RWPE2 (cell line): ENCODE results near the gene MED15.
"Not testable (repeated sequence)": the region's sequence is repeated elsewhere in the genome, so short reads cannot be mapped to it uniquely, and the experiment has no call there.

ENCODE experiments used
- ATAC-seq: fragments of 200-7000 bp; cut with Tn5 transposase; 3 replicates; pipeline ENCODE4 v1.9.1; 2021; ENCODE audit warnings: low read depth
- DNase-seq: peaks from one replicate; pipeline ENCODE4 v3.0.0-alpha.2; 2020; ENCODE audit warnings: low spot score
- H3K27ac ChIP-seq: fragments of 450-650 bp; 2 replicates; pipeline ENCODE4 v1.5.1; 2017; ENCODE audit warnings: mild to moderate bottlenecking; ENCODE audit not compliant: poor library complexity, severe bottlenecking
- H3K27me3 ChIP-seq: fragments of 250-450 bp; sonication (Bioruptor Pico); 2 replicates; pipeline ENCODE4 v1.5.1; 2021; ENCODE audit warnings: mild to moderate bottlenecking, moderate library complexity; ENCODE audit not compliant: insufficient read depth, poor library complexity, severe bottlenecking
- H3K36me3 ChIP-seq: fragments of 250-450 bp; sonication (Bioruptor Pico); 2 replicates; pipeline ENCODE4 v1.5.1; 2020; ENCODE audit warnings: low read depth, mild to moderate bottlenecking, moderate library complexity
- H3K4me1 ChIP-seq: fragments of 250-450 bp; sonication (Bioruptor Pico); 2 replicates; pipeline ENCODE4 v1.5.1; 2021; ENCODE audit warnings: mild to moderate bottlenecking, moderate library complexity; ENCODE audit not compliant: insufficient read depth, poor library complexity, severe bottlenecking
- H3K4me3 ChIP-seq: fragments of 250-450 bp; sonication (Bioruptor Pico); 2 replicates; pipeline ENCODE4 v1.5.1; 2021; ENCODE audit warnings: mild to moderate bottlenecking, moderate library complexity; ENCODE audit not compliant: severe bottlenecking
- H3K9me3 ChIP-seq: fragments of 250-450 bp; sonication (Bioruptor Pico); 2 replicates; pipeline ENCODE4 v1.5.1; 2021; ENCODE audit warnings: mild to moderate bottlenecking, moderate library complexity; ENCODE audit not compliant: severe bottlenecking
- CTCF ChIP-seq: fragments of 450-650 bp; IDR thresholded peaks from one replicate; pipeline ENCODE4 v1.5.1; 2017; ENCODE audit warnings: mild to moderate bottlenecking, moderate library complexity; ENCODE audit not compliant: poor library complexity, severe bottlenecking

MED15 gene

GRCh38 chr22:20590477-20591294, 83.3 kb downstream of the MED15 start:
- H3K9me3 ChIP-seq, result no peaks in the 10 kb centered on the region
- H3K27me3 ChIP-seq, result no peaks in the 10 kb centered on the region
- no peak for TF ChIP-seq CTCF
- H3K4me1 ChIP-seq, result peaks cover 4% of the 10 kb centered on the region
- ATAC-seq (no peak), DNase-seq (peak; percentile 41)
- no peak overlapping the region for H3K4me3 ChIP-seq
- H3K27ac ChIP-seq, result no peak overlapping the region
- H3K36me3 ChIP-seq, result peaks cover 15% of the 10 kb centered on the region

DNA sequence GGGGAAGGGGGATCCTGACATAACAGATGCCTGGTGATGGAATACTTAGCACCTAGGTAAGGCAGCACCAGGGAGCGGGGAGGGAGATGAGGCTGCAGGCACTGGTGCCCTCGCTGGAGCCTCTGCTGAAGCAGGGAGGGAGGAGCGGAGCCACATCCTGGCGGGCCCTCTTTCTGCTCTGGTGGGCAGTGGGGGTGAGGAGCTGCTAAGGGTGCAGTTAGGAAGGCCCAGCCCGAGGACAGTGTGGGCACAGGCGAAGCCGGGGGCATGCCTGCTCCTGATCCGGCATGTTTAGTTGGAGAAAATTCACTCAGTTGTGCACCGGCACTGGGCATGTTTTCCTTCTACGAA, 83.9 kb downstream of the MED15 start:
- peak; percentile 47 for DNase-seq
- Histone ChIP-seq H3K27ac (no peak overlapping the region), H3K4me1 (peaks cover 4% of the 10 kb centered on the region), H3K36me3 (peaks cover 12% of the 10 kb centered on the region), H3K27me3 (no peaks in the 10 kb centered on the region), H3K9me3 (no peaks in the 10 kb centered on the region), H3K4me3 (no peak overlapping the region)
- ATAC-seq, result no peak
- no peak for TF ChIP-seq CTCF

DNA sequence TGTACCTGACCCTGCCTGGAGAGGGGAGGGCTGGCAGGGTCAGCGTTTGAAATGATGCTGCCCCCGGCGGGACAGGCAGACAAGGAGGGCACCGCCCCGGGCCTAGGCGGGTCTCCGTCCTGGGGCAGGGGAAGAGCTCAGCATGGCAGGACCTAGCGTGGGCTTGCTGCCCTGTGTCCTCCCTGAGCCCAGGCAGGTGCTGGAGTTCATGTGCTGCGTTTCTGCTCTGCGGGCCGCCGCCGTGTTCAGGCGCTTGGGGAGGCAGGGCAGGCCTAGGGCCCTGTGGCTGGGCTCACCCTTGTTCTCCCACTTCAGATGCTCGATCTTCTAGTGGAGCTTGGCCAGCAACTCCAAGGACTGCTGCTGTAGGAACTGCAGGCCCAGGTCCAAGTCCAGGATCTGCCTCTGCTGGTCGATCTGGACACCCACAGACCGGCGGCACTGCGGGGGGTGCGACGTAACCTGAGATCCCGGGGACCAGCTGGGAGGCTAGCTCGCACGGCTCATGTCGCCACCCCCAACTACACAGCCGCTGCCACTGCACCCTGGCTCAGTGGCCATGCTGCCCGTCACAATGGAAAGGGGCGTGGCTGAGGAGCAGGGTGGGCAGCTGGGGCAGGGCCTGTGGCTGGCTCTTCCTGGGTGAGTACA, 84.4 kb downstream of the MED15 start:
- Histone ChIP-seq H3K27me3 (no peaks in the 10 kb centered on the region), H3K9me3 (no peaks in the 10 kb centered on the region), H3K4me3 (no peak overlapping the region), H3K4me1 (peaks cover 4% of the 10 kb centered on the region), H3K27ac (no peak overlapping the region), H3K36me3 (peaks cover 7% of the 10 kb centered on the region)
- ATAC-seq (no peak), DNase-seq (peak; percentile 57)
- TF ChIP-seq CTCF, result no peak

DNA sequence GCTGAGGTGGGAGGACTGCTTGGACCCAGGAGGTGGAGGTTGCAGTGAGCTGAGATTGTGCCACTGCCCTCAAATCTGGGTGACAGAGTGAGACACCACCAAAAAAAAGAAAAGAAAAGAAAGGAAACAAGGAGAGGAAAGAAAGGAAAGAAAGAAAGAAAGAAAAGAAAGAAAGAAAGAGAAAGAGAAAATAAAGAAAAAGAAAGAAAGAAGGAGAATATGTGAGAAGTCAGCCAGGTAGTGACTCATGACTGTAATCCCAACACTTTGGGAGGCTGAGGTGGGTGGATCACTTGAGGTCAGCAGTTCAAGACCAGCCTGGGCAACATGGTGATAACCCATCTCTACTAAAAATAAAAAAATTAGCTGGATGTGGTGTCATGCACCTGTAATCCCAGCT, 86.6 kb downstream of the MED15 start:
- not testable (repeated sequence) for H3K27ac ChIP-seq, DNase-seq, H3K27me3 ChIP-seq, ATAC-seq, H3K4me3 ChIP-seq, H3K9me3 ChIP-seq, H3K36me3 ChIP-seq, H3K4me1 ChIP-seq

DNA sequence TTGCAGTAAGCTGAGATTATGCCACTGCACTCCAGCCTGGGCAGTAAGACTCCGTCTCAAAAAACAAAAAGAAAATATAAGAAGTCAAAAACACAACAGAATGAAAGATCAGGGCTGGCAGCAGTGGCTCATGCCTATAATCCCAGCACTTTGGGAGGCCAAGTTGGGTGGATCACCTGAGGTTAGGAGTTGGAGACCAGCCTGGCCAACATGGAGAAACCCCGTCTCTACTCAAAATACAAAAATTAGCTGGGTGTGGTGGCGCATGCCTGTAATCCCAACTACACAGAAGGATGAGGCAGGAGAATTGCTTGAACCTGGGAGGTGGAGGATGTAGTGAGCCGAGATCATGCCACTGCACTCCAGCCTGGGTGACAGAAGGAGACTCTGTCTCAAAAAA, 87.1 kb downstream of the MED15 start:
- not testable (repeated sequence) for H3K4me1 ChIP-seq, H3K27me3 ChIP-seq, ATAC-seq, H3K27ac ChIP-seq, H3K36me3 ChIP-seq, H3K4me3 ChIP-seq, H3K9me3 ChIP-seq
- DNase-seq, result peak; percentile 2

GRCh38 chr22:20595461-20595860, 88.1 kb downstream of the MED15 start:
- DNase-seq (no peak), ATAC-seq (no peak)
- no peak overlapping the region for H3K4me3 ChIP-seq
- H3K4me1 ChIP-seq, result no peaks in the 10 kb centered on the region
- no peak for TF ChIP-seq CTCF
- no peaks in the 10 kb centered on the region for H3K9me3 ChIP-seq
- H3K36me3 ChIP-seq, result no peaks in the 10 kb centered on the region
- H3K27me3 ChIP-seq, result no peaks in the 10 kb centered on the region
- H3K27ac ChIP-seq, result no peak overlapping the region
